Measurements from ENCODE around the gene CFAP221.

CFAP221 gene

GRCh38 chr2:119682578-119682977 lies 138.3 kb downstream of the CFAP221 start:
- no peak for FAIRE-seq

GRCh38 chr2:119683074-119683712 lies 138.9 kb downstream of the CFAP221 start:
- no peak for FAIRE-seq

- FAIRE-seq: no peak
These were observed 139.6 kb downstream of the CFAP221 start for GRCh38 chr2:119683713-119684443.

GRCh38 chr2:119684518-119684917 lies 140.3 kb downstream of the CFAP221 start:
- FAIRE-seq: no peak

GRCh38 chr2:119688616-119689015 lies 144.4 kb downstream of the CFAP221 start:
- FAIRE-seq: no peak

GRCh38 chr2:119689218-119689617 lies 145.0 kb downstream of the CFAP221 start:
- FAIRE-seq: no peak

GRCh38 chr2:119691189-119691588 lies 146.9 kb downstream of the CFAP221 start:
- FAIRE-seq: no peak

GRCh38 chr2:119691651-119692245 lies 147.5 kb downstream of the CFAP221 start:
- no peak for FAIRE-seq

- FAIRE-seq: no peak
These were observed 148.1 kb downstream of the CFAP221 start for GRCh38 chr2:119692310-119692709.

GRCh38 chr2:119692954-119693353 lies 148.7 kb downstream of the CFAP221 start:
- no peak for FAIRE-seq

GRCh38 chr2:119693567-119693966 lies 149.3 kb downstream of the CFAP221 start:
- no peak for FAIRE-seq

- FAIRE-seq: no peak
These were observed 149.7 kb downstream of the CFAP221 start for GRCh38 chr2:119693967-119694366.

- no peak for FAIRE-seq
These were observed 150.2 kb downstream of the CFAP221 start for GRCh38 chr2:119694470-119694844.

GRCh38 chr2:119694845-119695521 lies 150.7 kb downstream of the CFAP221 start:
- FAIRE-seq: no peak

- FAIRE-seq: no peak
These were observed 151.8 kb downstream of the CFAP221 start for GRCh38 chr2:119696005-119696404.

GRCh38 chr2:119696494-119697030 lies 152.3 kb downstream of the CFAP221 start:
- no peak for FAIRE-seq

- no peak for FAIRE-seq
These were observed 153.2 kb downstream of the CFAP221 start for GRCh38 chr2:119697290-119698020.

GRCh38 chr2:119698246-119698645 lies 154.0 kb downstream of the CFAP221 start:
- FAIRE-seq: no peak

- no peak for FAIRE-seq
These were observed 154.9 kb downstream of the CFAP221 start for GRCh38 chr2:119699016-119699606.

- no peak for FAIRE-seq
These were observed 156.6 kb downstream of the CFAP221 start for GRCh38 chr2:119700866-119701265.

GRCh38 chr2:119701352-119701751 lies 157.1 kb downstream of the CFAP221 start:
- FAIRE-seq: no peak
